NB4 (cell line): ENCODE data around the gene H6PD.

Source experiments
- CTCF ChIP-seq: IDR thresholded peaks from one replicate; pipeline ENCODE4 v1.5.1; 2012; ENCODE audit warnings: low read depth, low read length
- MAX ChIP-seq: IDR thresholded peaks from 2 replicates; pipeline ENCODE4 v1.6.1; 2011; ENCODE audit warnings: low read depth, low read length
- POLR2A ChIP-seq: IDR thresholded peaks from 2 replicates; pipeline ENCODE4 v1.6.1; 2011; ENCODE audit warnings: mild to moderate bottlenecking; ENCODE audit not compliant: insufficient read length; ENCODE audit errors: extremely low read depth

- TF ChIP-seq CTCF (no peak), POLR2A (no peak), MAX (0 out of 2 replicates have a peak, but pooled peaks have one; percentile 36)
These were observed 41.0 kb downstream of the H6PD start for GRCh38 chr1:9275567-9276034.
